Panc1 (cell line): ENCODE results near the gene COL13A1. TPM values are rescaled to one million over a fixed set of nuclear protein-coding genes. Genes with fewer than 3 reads are reported as not detected.

Experiments used
- ATAC-seq: fragments of 200-7000 bp; cut with Tn5 transposase; 2 replicates; pipeline ENCODE4 v1.9.1; 2020; ENCODE audit warnings: mild to moderate bottlenecking, moderate library complexity
- BruUV-seq: library from RNA; stranded (reverse); fragments of 400-500 nt; replicated peaks from 2 replicates; lab custom pipeline; 2021; lab: Mats Ljungman, UMichigan
- CTCF ChIA-PET: fragments of 300-600 bp; sonication (Branson Sonifier 250); formaldehyde crosslinking; loops from one replicate; lab custom pipeline; 2022; ENCODE audit warnings: antibody characterized with exemption; lab: Charles Lee
- POLR2A ChIA-PET: fragments of 300-600 bp; sonication (Branson Sonifier 250); formaldehyde crosslinking; loops from one replicate; lab custom pipeline; 2022; ENCODE audit warnings: antibody characterized with exemption; lab: Charles Lee
- DNase-seq: peaks from one replicate; pipeline ENCODE4 v3.0.0-alpha.2; 2010; ENCODE audit warnings: low read depth, low spot score
- H3K27ac ChIP-seq: 2 replicates; pipeline ENCODE4 v1.5.1; 2011; ENCODE audit warnings: mild to moderate bottlenecking, low read length, inconsistent platforms
- H3K27me3 ChIP-seq: fragments of 200-500 bp; sonication (Bioruptor generic); 2 replicates; pipeline ENCODE4 v1.6.0; 2014; ENCODE audit warnings: low read length, inconsistent platforms; ENCODE audit not compliant: control insufficient read depth, insufficient read depth
- H3K36me3 ChIP-seq: fragments of 200-500 bp; sonication (Bioruptor generic); 2 replicates; pipeline ENCODE4 v1.5.1; 2014; ENCODE audit warnings: inconsistent platforms, mild to moderate bottlenecking, low read length, moderate library complexity; ENCODE audit not compliant: control insufficient read depth, insufficient read depth
- H3K4me1 ChIP-seq: 2 replicates; pipeline ENCODE4 v1.5.1; 2011; ENCODE audit warnings: inconsistent platforms, mild to moderate bottlenecking, low read length, moderate library complexity; ENCODE audit not compliant: control insufficient read depth, insufficient read depth
- H3K4me3 ChIP-seq, 2 experiments: 2 replicates each; pipeline ENCODE4 v1.5.1; 2011 to 2012; ENCODE audit warnings: low read depth in 2 of 2, low read length in 2 of 2, mild to moderate bottlenecking in 2 of 2, inconsistent platforms in 1 of 2, moderate library complexity in 1 of 2
- H3K9me3 ChIP-seq: fragments of 200-500 bp; sonication (Bioruptor generic); 2 replicates; pipeline ENCODE4 v1.5.1; 2014; ENCODE audit warnings: low read depth, mild to moderate bottlenecking, inconsistent platforms, low read length, moderate library complexity; ENCODE audit not compliant: control insufficient read depth, insufficient read depth
- CTCF ChIP-seq: fragments of 450-650 bp; IDR thresholded peaks from 2 replicates; pipeline ENCODE4 v1.5.1; 2017; ENCODE audit warnings: mild to moderate bottlenecking
- POLR2AphosphoS5 ChIP-seq: IDR thresholded peaks from 2 replicates; pipeline ENCODE4 v1.6.1; 2012; ENCODE audit warnings: mild to moderate bottlenecking, low read depth, low read length, moderate library complexity
- SIN3A ChIP-seq: IDR thresholded peaks from 2 replicates; pipeline ENCODE4 v1.6.1; 2012; ENCODE audit warnings: low read depth, mild to moderate bottlenecking, low read length, moderate library complexity, borderline replicate concordance; ENCODE audit not compliant: insufficient read depth
- TCF7L2 ChIP-seq: IDR thresholded peaks from 2 replicates; pipeline ENCODE4 v1.6.1; 2011; ENCODE audit warnings: mild to moderate bottlenecking, low read depth, low read length, inconsistent platforms
- in situ Hi-C: cut with HindIII; loops from 2 replicates; pipeline ENCODE4 v1.10.0; 2016; ENCODE audit warnings: low sequenced_read_pairs, low pct_unique_long_range_greater_than_20kb
- intact Hi-C: fragments of 100-400 bp; cut with micrococcal nuclease; formaldehyde crosslinking; loops from one replicate; pipeline ENCODE4 v1.10.0; 2022; ENCODE audit not compliant: unreplicated experiment
- total RNA-seq: library from RNA; stranded (reverse); gene quantifications from one replicate; pipeline ENCODE4 v1.2.1, GENCODE V29; 2021; ENCODE audit not compliant: unreplicated experiment
- TF ChIP-seq, protein P1 (sequence below), 2 experiments: IDR thresholded peaks; 2 replicates each; pipeline ENCODE4 v1.6.1; 2011 to 2012; ENCODE audit warnings: low read depth in 2 of 2, control low read depth in 1 of 2, low read length in 1 of 2, mild to moderate bottlenecking in 1 of 2, moderate library complexity in 1 of 2; ENCODE audit not compliant: insufficient read depth in 1 of 2

COL13A1 gene
- total RNA-seq, 1 experiment from 2014 or later: 1.0 TPM

- in situ Hi-C loops (no loop called here), intact Hi-C loops (loop anchor here (2.0 to 5.0 kb wide), 3 partner anchors 57 to 155 kb away; no protein-coding TSS in a partner anchor)
- H3K4me3 ChIP-seq: no peak overlapping the region
- TF ChIP-seq TCF7L2: no peak
- TF ChIP-seq, protein P1, sequence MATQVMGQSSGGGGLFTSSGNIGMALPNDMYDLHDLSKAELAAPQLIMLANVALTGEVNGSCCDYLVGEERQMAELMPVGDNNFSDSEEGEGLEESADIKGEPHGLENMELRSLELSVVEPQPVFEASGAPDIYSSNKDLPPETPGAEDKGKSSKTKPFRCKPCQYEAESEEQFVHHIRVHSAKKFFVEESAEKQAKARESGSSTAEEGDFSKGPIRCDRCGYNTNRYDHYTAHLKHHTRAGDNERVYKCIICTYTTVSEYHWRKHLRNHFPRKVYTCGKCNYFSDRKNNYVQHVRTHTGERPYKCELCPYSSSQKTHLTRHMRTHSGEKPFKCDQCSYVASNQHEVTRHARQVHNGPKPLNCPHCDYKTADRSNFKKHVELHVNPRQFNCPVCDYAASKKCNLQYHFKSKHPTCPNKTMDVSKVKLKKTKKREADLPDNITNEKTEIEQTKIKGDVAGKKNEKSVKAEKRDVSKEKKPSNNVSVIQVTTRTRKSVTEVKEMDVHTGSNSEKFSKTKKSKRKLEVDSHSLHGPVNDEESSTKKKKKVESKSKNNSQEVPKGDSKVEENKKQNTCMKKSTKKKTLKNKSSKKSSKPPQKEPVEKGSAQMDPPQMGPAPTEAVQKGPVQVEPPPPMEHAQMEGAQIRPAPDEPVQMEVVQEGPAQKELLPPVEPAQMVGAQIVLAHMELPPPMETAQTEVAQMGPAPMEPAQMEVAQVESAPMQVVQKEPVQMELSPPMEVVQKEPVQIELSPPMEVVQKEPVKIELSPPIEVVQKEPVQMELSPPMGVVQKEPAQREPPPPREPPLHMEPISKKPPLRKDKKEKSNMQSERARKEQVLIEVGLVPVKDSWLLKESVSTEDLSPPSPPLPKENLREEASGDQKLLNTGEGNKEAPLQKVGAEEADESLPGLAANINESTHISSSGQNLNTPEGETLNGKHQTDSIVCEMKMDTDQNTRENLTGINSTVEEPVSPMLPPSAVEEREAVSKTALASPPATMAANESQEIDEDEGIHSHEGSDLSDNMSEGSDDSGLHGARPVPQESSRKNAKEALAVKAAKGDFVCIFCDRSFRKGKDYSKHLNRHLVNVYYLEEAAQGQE (IDR thresholded peaks at IDR 0.05; ENCODE audit: insufficient read depth in 1 of 2, low read depth in 2 of 2, low read length in 1 of 2): no peak
- TF ChIP-seq SIN3A: no peak
- TF ChIP-seq CTCF: peak; percentile 92
- DNase-seq (no peak), ATAC-seq (peak; percentile 73)
- H3K27ac ChIP-seq: no peak overlapping the region
- H3K9me3 ChIP-seq: peaks cover 11% of the 10 kb centered on the region; the same call in 1 of the 2 replicates
- ChIA-PET POLR2A (no interaction called here), CTCF (interaction anchor here (0.8 to 1.1 kb wide), 3 partner anchors 14 to 187 kb away, joined by 3 to 6 read pairs (median 3); no protein-coding TSS in a partner anchor)
- peaks cover 7% of the 10 kb centered on the region for H3K27me3 ChIP-seq
- H3K36me3 ChIP-seq: peaks cover 3% of the 10 kb centered on the region; the same call in 1 of the 2 replicates
- peaks cover 9% of the 10 kb centered on the region for H3K4me1 ChIP-seq
- no TSS peak for BruUV-seq
Measured at GRCh38 chr10:69800109-69800508, 1.6 kb upstream of the COL13A1 start.

GRCh38 chr10:69800665-69801064 lies 1.0 kb upstream of the COL13A1 start:
- CTCF ChIA-PET: interaction anchor here (0.6 to 1.1 kb wide), 6 partner anchors 53 to 159 kb away, joined by 3 to 6 read pairs (median 4); no protein-coding TSS in a partner anchor
- ATAC-seq (no peak; the same call in 1 of the 2 replicates), DNase-seq (no peak)
- POLR2A ChIA-PET: no interaction called here
- Histone ChIP-seq H3K9me3 (peaks cover 6% of the 10 kb centered on the region; the same call in 1 of the 2 replicates), H3K36me3 (peaks cover 3% of the 10 kb centered on the region; the same call in 1 of the 2 replicates), H3K27me3 (peaks cover 7% of the 10 kb centered on the region), H3K4me1 (peaks cover 9% of the 10 kb centered on the region), H3K27ac (no peak overlapping the region), H3K4me3 (no peak overlapping the region)
- intact Hi-C loops: loop anchor here (2.0 to 5.0 kb wide), 3 partner anchors 58 to 156 kb away; no protein-coding TSS in a partner anchor
- in situ Hi-C loops: no loop called here
- no TSS peak for BruUV-seq
- TF ChIP-seq, protein P1 (IDR thresholded peaks at IDR 0.05; ENCODE audit: insufficient read depth in 1 of 2, low read depth in 2 of 2, low read length in 1 of 2): no peak
- no peak for TF ChIP-seq SIN3A
- TF ChIP-seq CTCF: no peak
- TF ChIP-seq TCF7L2: no peak
- TF ChIP-seq POLR2AphosphoS5: no peak
